NCI-H1436 treated with DMSO at 0.1 percent for 48 hours (cell line): ENCODE results near the gene GALNT13.

ENCODE experiments used
- DNase-seq: peaks from one replicate; lab custom pipeline; 2025; lab: John Stamatoyannopoulos, UW

The GALNT13 gene

GRCh38 chr2:154125891-154126290 lies 254.2 kb downstream of the GALNT13 start:
- no peak for DNase-seq

- DNase-seq: no peak
These were observed 259.1 kb downstream of the GALNT13 start for GRCh38 chr2:154130821-154131220.

GRCh38 chr2:154132827-154133226 lies 261.1 kb downstream of the GALNT13 start:
- no peak for DNase-seq

- DNase-seq: no peak
These were observed 262.1 kb downstream of the GALNT13 start for GRCh38 chr2:154133823-154134222.

- no peak for DNase-seq
These were observed 268.7 kb downstream of the GALNT13 start for GRCh38 chr2:154140249-154141025.

GRCh38 chr2:154142480-154142879 lies 270.8 kb downstream of the GALNT13 start:
- no peak for DNase-seq

GRCh38 chr2:154143105-154143504 lies 271.4 kb downstream of the GALNT13 start:
- no peak for DNase-seq

GRCh38 chr2:154158101-154158500 lies 286.4 kb downstream of the GALNT13 start:
- DNase-seq: no peak

- no peak for DNase-seq
These were observed 289.6 kb downstream of the GALNT13 start for GRCh38 chr2:154161286-154161685.

GRCh38 chr2:154170400-154170799 lies 298.7 kb downstream of the GALNT13 start:
- no peak for DNase-seq

- DNase-seq: no peak
These were observed 301.4 kb downstream of the GALNT13 start for GRCh38 chr2:154173164-154173563.

GRCh38 chr2:154173919-154174318 lies 302.2 kb downstream of the GALNT13 start:
- no peak for DNase-seq

- no peak for DNase-seq
These were observed 310.3 kb downstream of the GALNT13 start for GRCh38 chr2:154182008-154182407.

- no peak for DNase-seq
These were observed 316.2 kb downstream of the GALNT13 start for GRCh38 chr2:154187948-154188347.

GRCh38 chr2:154189953-154190352 lies 318.2 kb downstream of the GALNT13 start:
- DNase-seq: no peak

GRCh38 chr2:154193246-154193645 lies 321.5 kb downstream of the GALNT13 start:
- DNase-seq: no peak

- no peak for DNase-seq
These were observed 323.4 kb downstream of the GALNT13 start for GRCh38 chr2:154194909-154195643.

- DNase-seq: no peak
These were observed 324.0 kb downstream of the GALNT13 start for GRCh38 chr2:154195644-154196195.

GRCh38 chr2:154198866-154199265 lies 327.1 kb downstream of the GALNT13 start:
- no peak for DNase-seq

GRCh38 chr2:154203206-154203605 lies 331.5 kb downstream of the GALNT13 start:
- DNase-seq: no peak

GRCh38 chr2:154203902-154204301 lies 332.2 kb downstream of the GALNT13 start:
- DNase-seq: no peak

GRCh38 chr2:154207288-154208047 lies 335.7 kb downstream of the GALNT13 start:
- no peak for DNase-seq
